ENCODE results near the gene ENKD1.

ENKD1 gene

GRCh38 chr16:67661886-67662652 lies 4.5 kb downstream of the ENKD1 start:
- no peak for DNase-seq

- no peak for DNase-seq
Measured at GRCh38 chr16:67661101-67661761, 5.3 kb downstream of the ENKD1 start.

- peak; percentile 87 to 95 for DNase-seq
Measured at GRCh38 chr16:67660564-67661028, 6.0 kb downstream of the ENKD1 start, which contains the start of gene PARD6A. TSS of gene PARD6A (plus strand) at chr16:67660960. CDS start at chr16:67661039, 79 bp downstream.

DNA sequence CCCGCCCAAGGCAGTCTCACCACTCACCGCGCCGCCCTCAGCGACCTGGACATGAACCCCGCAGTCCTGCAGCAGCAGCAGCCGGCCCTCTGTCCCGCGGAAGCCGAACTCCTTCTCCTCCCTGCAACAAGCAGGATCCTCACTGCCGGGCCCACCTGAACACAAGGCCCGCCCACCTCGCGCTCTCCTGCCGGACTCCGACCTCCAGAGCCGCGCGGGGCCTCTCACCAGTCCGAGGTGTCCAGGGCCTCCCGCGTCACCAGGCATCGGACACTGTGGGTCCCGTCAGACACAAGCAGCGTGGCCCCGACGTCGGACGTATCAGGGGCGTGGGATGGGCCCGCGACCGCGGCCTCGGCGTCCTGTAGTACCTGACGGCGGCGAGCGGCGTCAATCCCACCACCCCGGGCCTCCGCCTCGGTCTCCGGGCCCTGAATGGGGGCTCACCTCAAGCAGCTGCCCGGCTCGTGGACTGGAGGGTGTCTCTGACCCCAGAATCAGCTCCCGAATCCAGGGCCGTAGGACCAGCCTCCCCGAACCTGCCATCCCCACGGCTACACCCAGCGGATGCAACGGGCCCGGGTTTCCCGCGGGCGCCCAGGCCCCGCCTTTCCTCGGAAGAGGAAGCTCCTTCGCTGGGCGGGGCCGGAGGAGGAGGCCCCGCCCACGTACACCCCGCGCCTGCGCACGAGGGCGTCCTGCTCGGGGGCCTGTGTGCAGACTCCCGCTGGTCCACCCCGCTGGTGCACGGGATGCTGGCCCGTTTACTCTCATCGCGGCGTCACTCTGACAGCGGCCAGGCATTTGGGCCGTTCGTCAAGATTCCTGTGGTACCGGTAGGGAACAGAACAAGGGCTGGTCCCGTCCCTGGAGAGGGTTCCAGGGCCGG lies 6.6 kb downstream of the ENKD1 start, which contains the start of gene ACD:
Gene ACD (minus strand): TSS at position 586 of the 889 bp plus-strand sequence. CDS start 40 bp downstream, at position 546.
- DNase-seq, result peak; percentile 72 to 91

DNA sequence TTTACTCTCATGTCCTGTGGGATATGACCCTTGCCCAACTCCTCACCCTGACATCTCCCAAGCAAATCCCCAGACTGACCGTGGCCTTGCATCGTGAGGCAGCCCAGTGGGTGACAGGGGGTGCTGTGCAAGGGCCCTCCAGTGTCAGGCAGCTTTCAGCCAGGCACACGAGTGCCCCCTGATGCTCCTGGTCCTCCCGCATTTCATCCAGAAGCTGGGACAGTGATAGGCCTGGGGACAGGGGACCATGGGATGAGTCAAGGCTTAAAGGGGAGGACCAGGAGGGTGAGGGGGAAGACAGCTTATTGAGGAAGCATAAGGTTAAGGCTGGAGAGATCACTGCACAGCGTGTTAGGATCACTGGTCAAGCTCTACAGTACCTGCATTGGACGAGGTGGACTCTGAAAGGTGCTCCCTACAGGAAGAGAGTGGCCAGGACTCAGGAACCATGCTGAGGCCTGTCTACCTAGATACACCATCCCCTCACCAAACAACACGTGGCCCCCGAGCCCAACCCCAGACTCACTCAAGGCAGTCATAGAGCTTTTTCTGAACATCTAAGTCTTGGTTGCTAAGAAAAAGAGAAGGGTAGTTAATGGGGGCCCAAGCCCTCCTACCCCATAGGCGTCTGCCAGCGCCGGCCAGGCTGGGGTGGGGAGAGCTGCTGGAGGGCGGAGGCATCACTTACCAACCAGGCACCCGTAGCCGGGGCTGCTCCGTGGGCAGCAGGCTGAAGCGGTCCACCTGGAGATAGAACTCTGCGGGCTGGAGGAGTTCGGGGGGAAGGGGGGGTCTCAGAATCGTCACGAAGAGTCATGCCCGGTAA lies 7.5 kb downstream of the ENKD1 start:
- no peak for DNase-seq

DNA sequence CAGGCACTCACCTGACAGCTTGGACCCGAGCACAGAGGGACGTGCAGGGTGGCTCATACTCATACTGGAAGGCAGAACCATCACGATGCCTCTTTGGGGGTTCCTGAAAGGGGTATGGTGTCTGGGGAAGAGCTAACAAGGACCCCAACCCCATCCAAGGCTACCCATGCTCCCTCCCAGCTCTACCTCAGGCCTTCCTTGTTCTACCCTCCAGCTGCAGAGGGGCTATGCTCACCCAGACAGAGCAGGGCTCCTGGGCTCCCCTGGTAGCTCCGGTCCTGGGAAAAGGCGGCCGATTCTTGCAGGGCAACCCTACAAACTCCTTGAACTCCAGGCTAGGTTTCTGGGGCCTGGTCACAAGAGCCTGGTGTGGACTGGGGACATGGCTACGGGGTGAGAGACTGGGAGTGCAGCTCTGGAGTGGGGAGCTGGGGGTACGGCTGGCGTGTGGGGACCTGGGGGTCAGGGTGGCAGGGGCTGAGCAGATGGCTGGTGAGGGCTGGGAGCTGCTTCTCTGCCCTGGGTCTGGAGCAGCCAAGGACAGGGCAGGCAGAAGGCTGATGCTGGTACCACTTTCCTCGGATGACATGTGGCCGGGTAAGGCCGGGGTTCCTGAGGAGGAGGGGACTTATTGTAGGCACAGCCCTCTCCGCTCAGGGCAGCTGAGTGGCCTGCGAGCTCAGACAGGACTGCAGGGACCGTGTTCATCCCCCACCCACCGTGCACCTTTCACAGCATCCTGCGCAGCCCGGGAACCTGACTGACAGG lies 8.6 kb downstream of the ENKD1 start:
- no peak for DNase-seq

DNA sequence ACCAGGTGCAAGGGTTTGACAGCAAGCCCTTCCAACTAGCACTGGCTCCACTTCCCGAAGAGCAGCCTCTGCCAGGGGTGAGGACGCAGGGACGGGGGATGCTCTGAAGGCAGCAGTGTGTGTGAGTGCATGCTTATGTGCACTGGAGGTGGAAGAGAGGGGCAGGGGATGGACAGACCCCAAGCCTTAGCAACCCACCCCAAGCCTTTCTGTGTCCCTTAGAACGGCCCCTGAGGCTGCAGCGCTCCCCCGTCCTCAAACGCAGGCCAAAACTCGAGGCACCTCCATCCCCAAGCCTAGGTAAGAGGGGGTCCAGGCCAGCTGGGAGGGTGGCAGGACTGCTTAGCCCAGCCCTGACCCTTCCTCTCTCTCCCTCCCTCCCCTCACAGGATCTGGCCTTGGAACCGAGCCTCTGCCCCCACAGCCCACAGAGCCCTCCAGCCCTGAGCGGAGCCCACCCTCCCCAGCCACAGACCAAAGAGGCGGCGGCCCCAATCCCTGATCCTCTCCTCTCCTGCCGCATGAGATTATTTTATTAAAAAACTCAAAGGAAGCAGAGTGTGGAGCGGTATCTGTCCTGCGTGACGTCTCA lies 9.4 kb downstream of the ENKD1 start:
- no peak for DNase-seq

- DNase-seq, result no peak
Measured at GRCh38 chr16:67656344-67657016, 10.1 kb downstream of the ENKD1 start.

- DNase-seq, result no peak
Measured at GRCh38 chr16:67655363-67655762, 11.2 kb downstream of the ENKD1 start.

GRCh38 chr16:67654403-67654911 lies 12.1 kb downstream of the ENKD1 start:
- DNase-seq, result no peak

GRCh38 chr16:67653789-67654402 lies 12.7 kb downstream of the ENKD1 start:
- DNase-seq, result no peak

DNA sequence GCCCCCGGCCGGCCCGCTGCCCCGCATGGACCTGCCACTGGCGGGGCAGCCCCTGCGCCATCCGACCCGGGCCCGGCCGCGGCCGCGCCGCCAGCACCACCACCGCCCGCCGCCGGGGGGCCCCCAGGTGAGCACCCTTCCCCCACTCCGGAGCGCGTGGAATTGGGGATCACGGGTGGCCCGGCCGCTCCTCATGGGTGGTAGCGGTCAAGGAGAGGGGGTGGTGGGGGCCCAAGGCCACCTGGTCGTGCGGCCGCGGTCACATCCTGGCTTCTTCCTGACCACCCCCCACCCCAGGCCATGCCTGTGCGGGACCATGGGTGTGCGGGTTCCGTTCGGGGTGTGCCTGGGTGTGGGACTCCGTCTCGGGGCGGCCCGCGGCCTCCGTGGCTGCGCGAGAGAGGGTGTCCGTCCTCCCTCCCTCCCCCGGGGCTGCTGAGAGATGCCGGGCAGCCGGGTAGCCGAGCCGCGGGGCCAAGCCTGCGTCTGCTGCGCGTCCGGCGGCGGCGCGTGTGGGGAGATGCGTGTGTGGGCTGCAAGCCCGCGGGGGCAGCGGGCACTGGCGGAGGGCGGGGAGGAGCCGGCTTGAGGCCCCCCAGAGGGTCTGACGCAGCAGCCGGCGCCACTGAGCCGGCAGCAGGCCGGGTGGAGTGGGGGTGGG lies 13.3 kb downstream of the ENKD1 start:
- DNase-seq, result no peak

DNA sequence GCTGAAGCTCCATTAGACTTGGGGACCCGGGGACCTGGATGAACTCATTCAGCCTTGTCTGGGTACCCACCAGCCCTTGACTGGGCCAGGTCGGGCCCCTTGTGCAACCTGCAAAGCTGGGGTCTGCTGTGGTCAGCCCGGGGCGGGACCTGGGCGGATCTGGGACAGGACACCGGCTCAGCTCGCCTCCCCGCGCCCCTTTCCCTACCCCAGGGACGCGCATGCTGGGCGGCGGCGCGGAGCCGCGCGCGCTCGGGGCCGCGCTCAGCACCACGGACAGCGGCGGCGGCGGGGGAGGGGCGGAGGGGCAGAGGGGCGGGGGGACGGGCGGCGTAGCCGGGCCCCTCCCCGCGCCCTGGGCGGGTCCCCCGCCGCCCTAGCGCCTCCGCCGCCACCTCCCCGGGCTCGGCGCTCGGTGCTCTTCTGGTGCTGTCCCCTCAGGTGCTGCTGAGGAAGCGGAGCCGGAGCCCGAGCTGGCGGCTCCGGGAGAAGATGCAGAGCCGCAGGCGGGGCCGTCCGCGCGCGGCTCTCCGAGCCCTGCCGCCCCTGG lies 13.9 kb downstream of the ENKD1 start:
- DNase-seq, result peak in 1 of 2 experiments; percentile 23

DNA sequence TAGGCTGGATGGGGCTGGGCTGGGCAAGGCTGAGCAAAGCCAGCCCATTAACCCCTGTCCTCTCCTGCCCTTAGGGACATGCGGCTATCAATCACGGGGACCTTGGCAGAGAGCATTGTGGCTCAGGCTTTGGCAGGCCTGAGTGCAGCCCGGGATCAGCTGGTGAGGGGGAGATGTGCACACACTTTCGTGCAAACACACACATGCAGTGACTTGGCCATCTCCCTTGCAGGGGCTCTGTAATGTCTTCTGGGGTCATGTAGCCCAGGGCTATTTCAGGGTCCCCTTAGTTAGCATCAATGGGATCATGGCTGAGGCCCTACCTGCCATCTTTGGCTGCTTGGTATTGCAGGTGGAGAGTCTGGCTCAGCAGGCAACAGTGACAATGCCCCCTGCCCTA lies 14.7 kb downstream of the ENKD1 start:
- no peak for DNase-seq

DNA sequence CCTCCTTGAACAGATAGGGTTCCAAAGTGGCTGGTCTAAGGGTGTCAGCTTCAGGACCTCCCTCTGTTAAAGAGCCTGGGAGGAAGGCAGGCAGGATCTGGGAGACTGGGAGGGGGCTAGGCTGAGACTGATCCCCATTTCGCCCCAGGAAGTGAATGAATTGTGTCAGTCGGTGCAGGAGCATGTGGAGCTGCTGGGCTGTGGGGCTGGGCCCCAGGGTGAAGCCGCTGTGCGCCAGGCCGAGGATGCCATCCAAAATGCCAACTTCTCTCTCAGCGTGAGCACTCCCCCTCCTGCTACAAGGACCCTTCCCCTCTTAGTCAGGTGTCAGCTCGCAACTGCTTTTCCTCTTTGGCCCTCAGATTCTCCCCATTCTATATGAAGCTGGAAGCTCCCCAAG lies 15.5 kb downstream of the ENKD1 start:
- DNase-seq, result no peak

GRCh38 chr16:67650023-67650422 lies 16.5 kb downstream of the ENKD1 start:
- DNase-seq, result no peak

- DNase-seq, result no peak
Measured at GRCh38 chr16:67649494-67649931, 17.0 kb downstream of the ENKD1 start.

GRCh38 chr16:67648764-67649407 lies 17.7 kb downstream of the ENKD1 start:
- no peak for DNase-seq
